ENCODE measurements around the gene KIF3C. TPM values are rescaled to one million over a fixed set of nuclear protein-coding genes. Genes with fewer than 3 reads are reported as not detected.

The KIF3C gene
- total RNA-seq, 4 donors from 2014 or later, result 0.70 to 71.0 (median 3.2) TPM

GRCh38 chr2:26011609-26011989, 29.3 kb upstream of the KIF3C start:
- no peak for DNase-seq
- Histone ChIP-seq H3K9me3 (no peaks in the 10 kb centered on the region), H3K4me3 (no peak overlapping the region), H3K36me3 (no peaks in the 10 kb centered on the region), H3K27me3 (no peaks in the 10 kb centered on the region), H3K4me1 (peaks cover 0 to 17% (median 0%) of the 10 kb centered on the region in 4 donors), H3K27ac (peak overlapping the region in 2 of 4 donors; percentile 60 to 64)
- TF ChIP-seq POLR2A (IDR thresholded peaks at IDR 0.05) (no peak), CTCF (IDR thresholded peaks at IDR 0.05) (no peak)

- no peaks in the 10 kb centered on the region for H3K27me3 ChIP-seq
- no peaks in the 10 kb centered on the region for H3K9me3 ChIP-seq
- no peak overlapping the region for H3K27ac ChIP-seq
- no peak overlapping the region for H3K4me3 ChIP-seq
- no peak for DNase-seq
- TF ChIP-seq CTCF (IDR thresholded peaks at IDR 0.05) (no peak), POLR2A (IDR thresholded peaks at IDR 0.05) (no peak)
- peaks cover 0 to 17% (median 0%) of the 10 kb centered on the region in 4 donors for H3K4me1 ChIP-seq
- no peaks in the 10 kb centered on the region for H3K36me3 ChIP-seq
These were observed 28.6 kb upstream of the KIF3C start for GRCh38 chr2:26010943-26011342.

- TF ChIP-seq POLR2A (IDR thresholded peaks at IDR 0.05) (no peak), CTCF (IDR thresholded peaks at IDR 0.05) (no peak)
- DNase-seq, result no peak
- Histone ChIP-seq H3K27me3 (no peaks in the 10 kb centered on the region), H3K4me1 (peaks cover 0 to 17% (median 0%) of the 10 kb centered on the region in 4 donors), H3K4me3 (no peak overlapping the region), H3K36me3 (no peaks in the 10 kb centered on the region), H3K9me3 (no peaks in the 10 kb centered on the region), H3K27ac (peak overlapping the region in 2 of 4 donors; percentile 48 to 72)
These were observed 27.3 kb upstream of the KIF3C start for GRCh38 chr2:26009567-26009963.

GRCh38 chr2:26008851-26009566, 26.7 kb upstream of the KIF3C start:
- TF ChIP-seq CTCF (IDR thresholded peaks at IDR 0.05) (no peak), POLR2A (IDR thresholded peaks at IDR 0.05) (no peak)
- H3K4me1 ChIP-seq, result peaks cover 0 to 17% (median 0%) of the 10 kb centered on the region in 4 donors
- H3K36me3 ChIP-seq, result no peaks in the 10 kb centered on the region
- H3K27ac ChIP-seq, result peak overlapping the region in 2 of 4 donors; percentile 48 to 72
- peak in 2 of 3 donors; percentile 52 to 79 for DNase-seq
- no peak overlapping the region for H3K4me3 ChIP-seq
- no peaks in the 10 kb centered on the region for H3K27me3 ChIP-seq
- H3K9me3 ChIP-seq, result no peaks in the 10 kb centered on the region

GRCh38 chr2:26008095-26008494, 25.8 kb upstream of the KIF3C start:
- no peak for DNase-seq
- no peaks in the 10 kb centered on the region for H3K27me3 ChIP-seq
- no peaks in the 10 kb centered on the region for H3K9me3 ChIP-seq
- no peaks in the 10 kb centered on the region for H3K36me3 ChIP-seq
- TF ChIP-seq POLR2A (IDR thresholded peaks at IDR 0.05) (no peak), CTCF (IDR thresholded peaks at IDR 0.05) (no peak)
- H3K27ac ChIP-seq, result no peak overlapping the region
- H3K4me3 ChIP-seq, result no peak overlapping the region
- H3K4me1 ChIP-seq, result peaks cover 0 to 17% (median 0%) of the 10 kb centered on the region in 4 donors

Measured in Peyer's patch (tissue), 4 donors.